Ascending aorta (tissue), 2 donors: ENCODE measurements around the gene RASA3. TPM values are rescaled to one million over a fixed set of nuclear protein-coding genes. Genes with fewer than 3 reads are reported as not detected.

Source experiments
- DNase-seq, 2 donors: peaks; one replicate each; pipeline ENCODE4 v3.0.0-alpha.2; 2019; ENCODE audit warnings: low spot score in 2 of 2
- H3K27ac ChIP-seq, 2 donors: fragments of 200-600 bp; sonication (generic); one replicate each; pipeline ENCODE4 v1.5.1; 2016 to 2017; ENCODE audit warnings: mild to moderate bottlenecking in 1 of 2
- H3K27me3 ChIP-seq: fragments of 200-600 bp; sonication (generic); one replicate; pipeline ENCODE4 v1.5.1; 2017
- H3K36me3 ChIP-seq, 2 donors: fragments of 200-600 bp; sonication (generic); one replicate each; pipeline ENCODE4 v1.5.1; 2016
- H3K4me1 ChIP-seq, 2 donors: fragments of 200-600 bp; sonication (generic); one replicate each; pipeline ENCODE4 v1.5.1; 2016 to 2017; ENCODE audit warnings: mild to moderate bottlenecking in 1 of 2
- H3K4me3 ChIP-seq, 2 donors: fragments of 200-600 bp; sonication (generic); one replicate each; pipeline ENCODE4 v1.5.1; 2016 to 2017; ENCODE audit warnings: mild to moderate bottlenecking in 1 of 2
- H3K9me3 ChIP-seq, 2 donors: fragments of 200-600 bp; sonication (generic); one replicate each; pipeline ENCODE4 v1.5.1; 2016
- CTCF ChIP-seq, 3 experiments: fragments of 200-600 bp in 2 of 3; fragments of 450-650 bp in 1 of 3; sonication (generic) in 2 of 3; IDR thresholded peaks; one replicate each; pipeline ENCODE4 v1.5.1; 2016 to 2019; ENCODE audit warnings: antibody characterized with exemption in 3 of 3, mild to moderate bottlenecking in 1 of 3, moderate library complexity in 1 of 3
- intact Hi-C: fragments of 100-400 bp; cut with DNase I; formaldehyde crosslinking; loops from one replicate; pipeline ENCODE4 v1.15.1; 2023
- total RNA-seq: library from RNA; depleted of rRNA; stranded (reverse); fragments of >200 nt; gene quantifications from one replicate; pipeline ENCODE4 v1.1.0, GENCODE V29; 2016

Gene RASA3
- total RNA-seq, 1 donor from 2014 or later, result 30.7 TPM

- no peaks in the 10 kb centered on the region for H3K9me3 ChIP-seq
- H3K27ac ChIP-seq, result peak overlapping the region in 1 of 2 donors; percentile 55
- no peak for TF ChIP-seq CTCF (IDR thresholded peaks at IDR 0.05)
- H3K36me3 ChIP-seq, result no peaks in the 10 kb centered on the region
- H3K4me3 ChIP-seq, result no peak overlapping the region
- peaks cover 40 to 50% of the 10 kb centered on the region in 2 donors for H3K4me1 ChIP-seq
- DNase-seq, result no peak
- intact Hi-C loops, result loop anchor here (5.0 kb wide), 1 partner anchor 859 kb away; no protein-coding TSS in a partner anchor
- H3K27me3 ChIP-seq, result no peaks in the 10 kb centered on the region
These were observed 70.7 kb downstream of the RASA3 start for GRCh38 chr13:114061744-114062143.

GRCh38 chr13:114061047-114061446 lies 71.4 kb downstream of the RASA3 start:
- Histone ChIP-seq H3K27me3 (no peaks in the 10 kb centered on the region), H3K27ac (peak overlapping the region; percentile 36 to 55), H3K4me1 (peaks cover 35 to 48% of the 10 kb centered on the region in 2 donors), H3K4me3 (no peak overlapping the region), H3K36me3 (no peaks in the 10 kb centered on the region), H3K9me3 (no peaks in the 10 kb centered on the region)
- intact Hi-C loops, result loop anchor here (5.0 kb wide), 1 partner anchor 859 kb away; no protein-coding TSS in a partner anchor
- DNase-seq, result no peak
- no peak for TF ChIP-seq CTCF (IDR thresholded peaks at IDR 0.05)

- Histone ChIP-seq H3K4me1 (peaks cover 29 to 41% of the 10 kb centered on the region in 2 donors), H3K9me3 (no peaks in the 10 kb centered on the region), H3K36me3 (peaks cover 3 to 4% of the 10 kb centered on the region in 2 donors), H3K4me3 (no peak overlapping the region), H3K27me3 (no peaks in the 10 kb centered on the region), H3K27ac (peak overlapping the region; percentile 36 to 55)
- intact Hi-C loops, result loop anchor here (5.0 kb wide), 1 partner anchor 858 kb away; no protein-coding TSS in a partner anchor
- TF ChIP-seq CTCF (IDR thresholded peaks at IDR 0.05), result no peak
- DNase-seq, result no peak
These were observed 72.2 kb downstream of the RASA3 start for GRCh38 chr13:114059946-114060860.

GRCh38 chr13:114059428-114059827 lies 73.0 kb downstream of the RASA3 start:
- no peak overlapping the region for H3K4me3 ChIP-seq
- no peaks in the 10 kb centered on the region for H3K9me3 ChIP-seq
- H3K4me1 ChIP-seq, result peaks cover 25 to 37% of the 10 kb centered on the region in 2 donors
- peak overlapping the region; percentile 36 to 55 for H3K27ac ChIP-seq
- H3K36me3 ChIP-seq, result peaks cover 4 to 6% of the 10 kb centered on the region in 2 donors
- no peak for DNase-seq
- no peaks in the 10 kb centered on the region for H3K27me3 ChIP-seq
- intact Hi-C loops, result no loop called here
- no peak for TF ChIP-seq CTCF (IDR thresholded peaks at IDR 0.05)

- Histone ChIP-seq H3K4me1 (peaks cover 15 to 25% of the 10 kb centered on the region in 2 donors), H3K27me3 (no peaks in the 10 kb centered on the region), H3K9me3 (no peaks in the 10 kb centered on the region), H3K4me3 (no peak overlapping the region), H3K27ac (peak overlapping the region; percentile 46), H3K36me3 (peaks cover 4 to 6% of the 10 kb centered on the region in 2 donors)
- no peak for DNase-seq
- TF ChIP-seq CTCF (IDR thresholded peaks at IDR 0.05), result no peak
- intact Hi-C loops, result no loop called here
These were observed 74.2 kb downstream of the RASA3 start for GRCh38 chr13:114058051-114058867.
